ENCODE measurements around the gene GBA3.

The GBA3 gene

GRCh38 chr4:22703912-22704311 lies 11.2 kb downstream of the GBA3 start:
- no peak for TF ChIP-seq TCF4 (CRISPR knock-in tag; IDR thresholded peaks at IDR 0.05; ENCODE audit: borderline replicate concordance)
- TF ChIP-seq, protein P1, sequence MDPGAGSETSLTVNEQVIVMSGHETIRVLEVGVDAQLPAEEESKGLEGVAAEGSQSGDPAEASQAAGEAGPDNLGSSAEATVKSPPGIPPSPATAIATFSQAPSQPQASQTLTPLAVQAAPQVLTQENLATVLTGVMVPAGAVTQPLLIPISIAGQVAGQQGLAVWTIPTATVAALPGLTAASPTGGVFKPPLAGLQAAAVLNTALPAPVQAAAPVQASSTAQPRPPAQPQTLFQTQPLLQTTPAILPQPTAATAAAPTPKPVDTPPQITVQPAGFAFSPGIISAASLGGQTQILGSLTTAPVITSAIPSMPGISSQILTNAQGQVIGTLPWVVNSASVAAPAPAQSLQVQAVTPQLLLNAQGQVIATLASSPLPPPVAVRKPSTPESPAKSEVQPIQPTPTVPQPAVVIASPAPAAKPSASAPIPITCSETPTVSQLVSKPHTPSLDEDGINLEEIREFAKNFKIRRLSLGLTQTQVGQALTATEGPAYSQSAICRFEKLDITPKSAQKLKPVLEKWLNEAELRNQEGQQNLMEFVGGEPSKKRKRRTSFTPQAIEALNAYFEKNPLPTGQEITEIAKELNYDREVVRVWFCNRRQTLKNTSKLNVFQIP (CRISPR knock-in tag; IDR thresholded peaks at IDR 0.05; ENCODE audit: borderline replicate concordance, low read depth), result no peak
- TF ChIP-seq, protein P2, sequence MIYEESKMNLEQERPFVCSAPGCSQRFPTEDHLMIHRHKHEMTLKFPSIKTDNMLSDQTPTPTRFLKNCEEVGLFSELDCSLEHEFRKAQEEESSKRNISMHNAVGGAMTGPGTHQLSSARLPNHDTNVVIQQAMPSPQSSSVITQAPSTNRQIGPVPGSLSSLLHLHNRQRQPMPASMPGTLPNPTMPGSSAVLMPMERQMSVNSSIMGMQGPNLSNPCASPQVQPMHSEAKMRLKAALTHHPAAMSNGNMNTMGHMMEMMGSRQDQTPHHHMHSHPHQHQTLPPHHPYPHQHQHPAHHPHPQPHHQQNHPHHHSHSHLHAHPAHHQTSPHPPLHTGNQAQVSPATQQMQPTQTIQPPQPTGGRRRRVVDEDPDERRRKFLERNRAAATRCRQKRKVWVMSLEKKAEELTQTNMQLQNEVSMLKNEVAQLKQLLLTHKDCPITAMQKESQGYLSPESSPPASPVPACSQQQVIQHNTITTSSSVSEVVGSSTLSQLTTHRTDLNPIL (CRISPR knock-in tag; IDR thresholded peaks at IDR 0.05; ENCODE audit: low read depth), result no peak
- TF ChIP-seq, protein P3, sequence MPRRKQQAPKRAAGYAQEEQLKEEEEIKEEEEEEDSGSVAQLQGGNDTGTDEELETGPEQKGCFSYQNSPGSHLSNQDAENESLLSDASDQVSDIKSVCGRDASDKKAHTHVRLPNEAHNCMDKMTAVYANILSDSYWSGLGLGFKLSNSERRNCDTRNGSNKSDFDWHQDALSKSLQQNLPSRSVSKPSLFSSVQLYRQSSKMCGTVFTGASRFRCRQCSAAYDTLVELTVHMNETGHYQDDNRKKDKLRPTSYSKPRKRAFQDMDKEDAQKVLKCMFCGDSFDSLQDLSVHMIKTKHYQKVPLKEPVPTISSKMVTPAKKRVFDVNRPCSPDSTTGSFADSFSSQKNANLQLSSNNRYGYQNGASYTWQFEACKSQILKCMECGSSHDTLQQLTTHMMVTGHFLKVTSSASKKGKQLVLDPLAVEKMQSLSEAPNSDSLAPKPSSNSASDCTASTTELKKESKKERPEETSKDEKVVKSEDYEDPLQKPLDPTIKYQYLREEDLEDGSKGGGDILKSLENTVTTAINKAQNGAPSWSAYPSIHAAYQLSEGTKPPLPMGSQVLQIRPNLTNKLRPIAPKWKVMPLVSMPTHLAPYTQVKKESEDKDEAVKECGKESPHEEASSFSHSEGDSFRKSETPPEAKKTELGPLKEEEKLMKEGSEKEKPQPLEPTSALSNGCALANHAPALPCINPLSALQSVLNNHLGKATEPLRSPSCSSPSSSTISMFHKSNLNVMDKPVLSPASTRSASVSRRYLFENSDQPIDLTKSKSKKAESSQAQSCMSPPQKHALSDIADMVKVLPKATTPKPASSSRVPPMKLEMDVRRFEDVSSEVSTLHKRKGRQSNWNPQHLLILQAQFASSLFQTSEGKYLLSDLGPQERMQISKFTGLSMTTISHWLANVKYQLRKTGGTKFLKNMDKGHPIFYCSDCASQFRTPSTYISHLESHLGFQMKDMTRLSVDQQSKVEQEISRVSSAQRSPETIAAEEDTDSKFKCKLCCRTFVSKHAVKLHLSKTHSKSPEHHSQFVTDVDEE (CRISPR knock-in tag; IDR thresholded peaks at IDR 0.05), result no peak
- no peak for TF ChIP-seq ZNF70 (CRISPR knock-in tag; IDR thresholded peaks at IDR 0.05)
- TF ChIP-seq SNAI2 (CRISPR knock-in tag; IDR thresholded peaks at IDR 0.05), result no peak
- TF ChIP-seq OSR1 (CRISPR knock-in tag; IDR thresholded peaks at IDR 0.05), result no peak
- no peak for TF ChIP-seq BACH2 (CRISPR knock-in tag; IDR thresholded peaks at IDR 0.05; ENCODE audit: borderline replicate concordance)
- no peak for ATAC-seq

DNA sequence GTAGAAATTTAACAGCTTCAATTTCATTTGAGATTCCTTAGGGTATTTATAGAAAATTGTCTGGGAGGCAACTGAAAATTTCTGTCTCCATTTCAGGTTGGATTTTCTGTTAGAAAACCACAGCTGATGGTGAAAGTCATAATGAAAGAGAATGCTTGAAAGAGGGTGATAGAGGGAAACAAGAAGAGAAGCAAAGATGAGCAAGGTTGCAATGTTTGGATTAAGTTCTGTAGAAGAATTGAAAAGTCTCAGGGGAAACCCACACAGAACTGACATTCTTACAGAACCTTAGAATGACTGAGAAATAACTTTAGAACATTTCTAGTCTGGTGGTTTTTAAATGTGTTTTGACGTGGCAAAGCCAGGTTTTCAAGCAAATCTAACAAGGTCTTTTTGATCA lies 14.7 kb downstream of the GBA3 start:
- TF ChIP-seq CSRNP3 (CRISPR knock-in tag; IDR thresholded peaks at IDR 0.05) (no peak), GLIS3 (CRISPR knock-in tag; IDR thresholded peaks at IDR 0.05) (no peak), PPARA (CRISPR knock-in tag; IDR thresholded peaks at IDR 0.05; ENCODE audit: borderline replicate concordance) (no peak), ZNF8 (CRISPR knock-in tag; IDR thresholded peaks at IDR 0.05) (no peak), OSR1 (CRISPR knock-in tag; IDR thresholded peaks at IDR 0.05) (no peak), ESRRG (CRISPR knock-in tag; IDR thresholded peaks at IDR 0.05) (no peak), ZNF565 (CRISPR knock-in tag; conservative IDR thresholded peaks at IDR 0.05; ENCODE audit: low read depth) (no peak), ZNF70 (CRISPR knock-in tag; IDR thresholded peaks at IDR 0.05) (no peak), RARB (CRISPR knock-in tag; IDR thresholded peaks at IDR 0.05) (no peak), ZFP3 (CRISPR knock-in tag; IDR thresholded peaks at IDR 0.05) (no peak)
- TF ChIP-seq, protein P1 (CRISPR knock-in tag; IDR thresholded peaks at IDR 0.05; ENCODE audit: borderline replicate concordance, low read depth), result no peak
- no peak for ATAC-seq

DNA sequence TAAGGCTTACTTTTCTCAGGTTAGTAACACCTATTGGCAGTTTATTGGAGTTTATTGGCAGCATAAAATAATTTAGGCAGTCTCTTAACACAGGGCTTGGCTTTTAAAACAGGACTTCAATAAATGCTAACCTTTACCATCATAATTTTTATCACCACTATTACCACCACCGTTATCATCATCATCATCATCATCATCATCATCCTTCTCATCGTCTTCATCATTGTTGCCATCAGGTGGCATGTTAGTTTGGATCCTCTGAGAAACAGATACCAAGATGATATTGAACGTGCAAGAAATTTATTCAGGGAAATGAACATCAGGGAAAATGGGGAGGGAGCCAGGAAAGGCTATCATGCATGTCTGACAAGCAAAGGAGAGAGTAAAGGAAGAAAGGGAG lies 16.2 kb downstream of the GBA3 start:
- no peak for ATAC-seq
- TF ChIP-seq ZNF70 (CRISPR knock-in tag; IDR thresholded peaks at IDR 0.05), result no peak
- TF ChIP-seq ARNTL (CRISPR knock-in tag; IDR thresholded peaks at IDR 0.05; ENCODE audit: borderline replicate concordance, low read depth), result no peak
- TF ChIP-seq CSDC2 (CRISPR knock-in tag; IDR thresholded peaks at IDR 0.05), result no peak
- TF ChIP-seq, protein P2 (CRISPR knock-in tag; IDR thresholded peaks at IDR 0.05; ENCODE audit: low read depth), result no peak
- TF ChIP-seq GLIS3 (CRISPR knock-in tag; IDR thresholded peaks at IDR 0.05), result no peak
- TF ChIP-seq ESRRG (CRISPR knock-in tag; IDR thresholded peaks at IDR 0.05), result no peak
- TF ChIP-seq OSR1 (CRISPR knock-in tag; IDR thresholded peaks at IDR 0.05), result no peak
- TF ChIP-seq PATZ1 (CRISPR knock-in tag; IDR thresholded peaks at IDR 0.05; ENCODE audit: borderline replicate concordance), result no peak
- TF ChIP-seq BACH2 (CRISPR knock-in tag; IDR thresholded peaks at IDR 0.05; ENCODE audit: borderline replicate concordance), result no peak
- TF ChIP-seq ZNF565 (CRISPR knock-in tag; conservative IDR thresholded peaks at IDR 0.05; ENCODE audit: low read depth), result no peak
- TF ChIP-seq CSRNP3 (CRISPR knock-in tag; IDR thresholded peaks at IDR 0.05), result no peak

Measured in SK-N-SH treated with all-trans-retinoic acid at 6 μM for 48 hours (cell line).